Common myeloid progenitor, CD34-positive (primary cell): ENCODE measurements around the gene BIRC5.

Source experiments
- CTCF ChIA-PET: fragments of 350-600 bp; sonication (Branson Sonifier 250); formaldehyde crosslinking; loops from one replicate; lab custom pipeline; 2021; ENCODE audit warnings: antibody characterized with exemption; lab: Charles Lee
- POLR2A ChIA-PET: fragments of 350-600 bp; sonication (Branson Sonifier 250); formaldehyde crosslinking; loops from one replicate; lab custom pipeline; 2021; ENCODE audit warnings: antibody characterized with exemption; lab: Charles Lee
- DNase-seq, 3 donors: peaks; one replicate each; pipeline versions ENCODE4 v3.0.0 to v3.0.0-alpha.2; 2013
- H3K27ac ChIP-seq, 2 experiments: 1 replicate in 1 of 2; 2 replicates in 1 of 2; pipeline ENCODE4 v1.7.0; 2013; ENCODE audit warnings: inconsistent platforms in 2 of 2, low read length in 2 of 2, mild to moderate bottlenecking in 2 of 2, low read depth in 1 of 2, moderate library complexity in 1 of 2; ENCODE audit not compliant: severe bottlenecking in 2 of 2, insufficient read depth in 1 of 2, poor library complexity in 1 of 2
- H3K27me3 ChIP-seq, 5 experiments: replicated peaks in 2 of 5; 1 replicate in 3 of 5; 2 replicates in 2 of 5; pipeline versions ENCODE4 v1.6.1 to v1.7.0; 2013; ENCODE audit warnings: low read length in 4 of 5, mild to moderate bottlenecking in 2 of 5, moderate library complexity in 2 of 5, inconsistent platforms in 1 of 5; ENCODE audit not compliant: insufficient read depth in 5 of 5, control insufficient read depth in 4 of 5
- H3K36me3 ChIP-seq, 4 experiments: 1 replicate in 2 of 4; 2 replicates in 2 of 4; pipeline versions ENCODE4 v1.6.1 to v1.7.0; 2013; ENCODE audit warnings: low read length in 3 of 4, control low read depth in 1 of 4, mild to moderate bottlenecking in 1 of 4; ENCODE audit not compliant: control insufficient read depth in 4 of 4, insufficient read depth in 4 of 4
- H3K4me1 ChIP-seq, 4 experiments: 1 replicate in 3 of 4; 2 replicates in 1 of 4; pipeline versions ENCODE4 v1.6.1 to v1.7.1; 2013; ENCODE audit warnings: low read length in 3 of 4, mild to moderate bottlenecking in 3 of 4, control low read depth in 1 of 4, inconsistent platforms in 1 of 4, moderate library complexity in 1 of 4; ENCODE audit not compliant: control insufficient read depth in 4 of 4, insufficient read depth in 4 of 4; ENCODE audit errors: control extremely low read depth in 1 of 4
- H3K4me3 ChIP-seq, 7 experiments: 1 replicate in 4 of 7; 2 replicates in 3 of 7; pipeline versions ENCODE4 v1.5.1 to v1.7.0; 2013; ENCODE audit warnings: mild to moderate bottlenecking in 7 of 7, low read length in 6 of 7, moderate library complexity in 6 of 7, inconsistent platforms in 2 of 7, low read depth in 2 of 7, control low read depth in 1 of 7; ENCODE audit not compliant: insufficient read depth in 4 of 7, control insufficient read depth in 1 of 7; ENCODE audit errors: extremely low read depth in 1 of 7
- H3K9me3 ChIP-seq, 5 experiments: 1 replicate in 4 of 5; 2 replicates in 1 of 5; pipeline versions ENCODE4 v1.6.1 to v1.7.1; 2013; ENCODE audit warnings: low read length in 4 of 5, mild to moderate bottlenecking in 2 of 5, inconsistent platforms in 1 of 5, low read depth in 1 of 5, moderate library complexity in 1 of 5; ENCODE audit not compliant: control insufficient read depth in 4 of 5, insufficient read depth in 2 of 5; ENCODE audit errors: control extremely low read depth in 1 of 5
- WGBS: methylation state at CpG from one replicate; pipeline ENCODE4 v1.1.5; 2013; ENCODE audit not compliant: insufficient coverage; 5-methylcytosine and 5-hydroxymethylcytosine counted together

Gene BIRC5

GRCh38 chr17:78263063-78263735 is 49.1 kb downstream of the BIRC5 start:
- Histone ChIP-seq H3K4me3 (peak overlapping the region in 3 of 7 experiments; percentile 21 to 45 (median 42)), H3K4me1 (peaks cover 6 to 93% (median 79%) of the 10 kb centered on the region in 4 experiments), H3K9me3 (no peaks in the 10 kb centered on the region), H3K27ac (peak overlapping the region; percentile 72 to 88), H3K36me3 (no peaks in the 10 kb centered on the region), H3K27me3 (no peaks in the 10 kb centered on the region)
- POLR2A ChIA-PET: interaction anchor here (1.0 to 1.5 kb wide), 3 partner anchors 8 to 12 kb away, joined by 3 to 10 read pairs (median 7); no protein-coding TSS in a partner anchor
- CTCF ChIA-PET: interaction anchor here (1.0 to 3.4 kb wide), 4 partner anchors 10 to 16 kb away, joined by 3 to 14 read pairs (median 4); no protein-coding TSS in a partner anchor
- DNase-seq: peak; percentile 55 to 83 (median 75)
- WGBS: 3% methylated on average over 19 of the region's 23 CpGs

GRCh38 chr17:78263736-78264340 is 49.8 kb downstream of the BIRC5 start:
- 94% methylated on average over 8 of the region's 9 CpGs for WGBS
- H3K27ac ChIP-seq: peak overlapping the region; percentile 72 to 88
- ChIA-PET POLR2A (interaction anchor here (1.2 to 1.5 kb wide), 2 partner anchors 9 to 13 kb away, joined by 7 to 10 read pairs; no protein-coding TSS in a partner anchor), CTCF (interaction anchor here (1.9 to 3.4 kb wide), 2 partner anchors 11 to 13 kb away, joined by 6 to 14 read pairs; no protein-coding TSS in a partner anchor)
- H3K4me3 ChIP-seq: peak overlapping the region in 1 of 7 experiments; percentile 45
- no peaks in the 10 kb centered on the region for H3K36me3 ChIP-seq
- no peaks in the 10 kb centered on the region for H3K9me3 ChIP-seq
- peaks cover 6 to 92% (median 76%) of the 10 kb centered on the region in 4 experiments for H3K4me1 ChIP-seq
- no peak for DNase-seq
- H3K27me3 ChIP-seq: no peaks in the 10 kb centered on the region

GRCh38 chr17:78264590-78264989 is 50.5 kb downstream of the BIRC5 start:
- DNase-seq: no peak
- Histone ChIP-seq H3K9me3 (no peaks in the 10 kb centered on the region), H3K4me1 (peaks cover 6 to 92% (median 76%) of the 10 kb centered on the region in 4 experiments), H3K27me3 (no peaks in the 10 kb centered on the region), H3K4me3 (no peak overlapping the region), H3K27ac (no peak overlapping the region), H3K36me3 (no peaks in the 10 kb centered on the region)
- 94% methylated on average over 2 of the region's 5 CpGs for WGBS
- CTCF ChIA-PET: no interaction called here
- POLR2A ChIA-PET: no interaction called here

GRCh38 chr17:78265121-78265520 is 51.1 kb downstream of the BIRC5 start:
- no peak for DNase-seq
- no peak overlapping the region for H3K4me3 ChIP-seq
- H3K36me3 ChIP-seq: no peaks in the 10 kb centered on the region
- POLR2A ChIA-PET: no interaction called here
- peaks cover 2 to 92% (median 76%) of the 10 kb centered on the region in 4 experiments for H3K4me1 ChIP-seq
- peak overlapping the region in 1 of 2 experiments; percentile 54 for H3K27ac ChIP-seq
- 94% methylated on average over 10 of the region's 10 CpGs for whole genome bisulfite sequencing
- no peaks in the 10 kb centered on the region for H3K27me3 ChIP-seq
- no peaks in the 10 kb centered on the region for H3K9me3 ChIP-seq
- CTCF ChIA-PET: no interaction called here

- Histone ChIP-seq H3K4me3 (no peak overlapping the region), H3K4me1 (peaks cover 0 to 94% (median 78%) of the 10 kb centered on the region in 4 experiments), H3K9me3 (no peaks in the 10 kb centered on the region), H3K27ac (no peak overlapping the region), H3K36me3 (no peaks in the 10 kb centered on the region), H3K27me3 (no peaks in the 10 kb centered on the region)
- ChIA-PET POLR2A (no interaction called here), CTCF (interaction anchor here (1.0 to 1.8 kb wide), 4 partner anchors 10 to 96 kb away, joined by 3 to 6 read pairs (median 4); no protein-coding TSS in a partner anchor)
- WGBS: 100% methylated on average over 2 of the region's 6 CpGs
- DNase-seq: no peak
Observed at GRCh38 chr17:78266231-78266631, 52.2 kb downstream of the BIRC5 start.

GRCh38 chr17:78266771-78267170 is 52.7 kb downstream of the BIRC5 start:
- H3K27me3 ChIP-seq: no peaks in the 10 kb centered on the region
- no peak overlapping the region for H3K27ac ChIP-seq
- H3K4me3 ChIP-seq: no peak overlapping the region
- ChIA-PET CTCF (interaction anchor here (1.0 to 1.8 kb wide), 5 partner anchors 11 to 96 kb away, joined by 3 to 6 read pairs (median 4); no protein-coding TSS in a partner anchor), POLR2A (no interaction called here)
- DNase-seq: no peak
- H3K36me3 ChIP-seq: no peaks in the 10 kb centered on the region
- H3K4me1 ChIP-seq: peaks cover 0 to 95% (median 79%) of the 10 kb centered on the region in 4 experiments
- H3K9me3 ChIP-seq: no peaks in the 10 kb centered on the region
- 94% methylated on average over 9 of the region's 9 CpGs for WGBS
